K562 (cell line): ENCODE measurements around the gene PEX10. TPM values are rescaled to one million over a fixed set of nuclear protein-coding genes. Genes with fewer than 3 reads are reported as not detected.

Source experiments
- ATAC-seq: fragments of 200-7000 bp; cut with Tn5 transposase; 3 replicates; pipeline ENCODE4 v1.9.1; 2020; ENCODE audit warnings: moderate library complexity
- Bru-seq: library from RNA; stranded (reverse); fragments of 400-500 nt; gene quantifications from one replicate; lab custom pipeline; 2021; lab: Mats Ljungman, UMichigan
- BruChase-seq, 2 experiments: library from RNA; stranded (reverse); fragments of 400-500 nt; gene quantifications; one replicate each; lab custom pipeline; 2021; lab: Mats Ljungman, UMichigan
- BruUV-seq: library from RNA; stranded (reverse); fragments of 400-500 nt; replicated peaks from 2 replicates; lab custom pipeline; 2021; lab: Mats Ljungman, UMichigan
- CTCF ChIA-PET: fragments of 300-600 bp; formaldehyde crosslinking; extraction: SDS; loops from one replicate; lab custom pipeline; 2021; ENCODE audit warnings: low intra/inter-chr PET ratio; lab: Yijun Ruan, JAX
- POLR2A ChIA-PET: fragments of 300-600, 350-650 bp; sonication (Branson Sonifier 250); formaldehyde crosslinking; extraction: SDS; loops from one replicate; lab custom pipeline; 2021; ENCODE audit warnings: antibody characterized with exemption, inconsistent platforms; lab: Yijun Ruan, JAX
- DNase-seq, 4 experiments: peaks; one replicate each; pipeline versions ENCODE4 v3.0.0 to v3.0.0-alpha.2; 2011 to 2018; ENCODE audit warnings: low spot score in 3 of 4, mixed read lengths in 3 of 4; ENCODE audit errors: extremely low read depth in 1 of 4
- FAIRE-seq: peaks from 2 replicates; lab custom pipeline; 2011; peaks lifted over from hg19 to GRCh38; lab: Jason Lieb, UNC
- H2AFZ ChIP-seq: 2 replicates; pipeline ENCODE4 v1.6.0; 2011; ENCODE audit warnings: low read depth, low read length, control low read depth, inconsistent platforms
- H3K27ac ChIP-seq: fragments of 200-600 bp; 3 replicates; pipeline ENCODE4 v1.8.0; 2011; ENCODE audit warnings: low read depth, mild to moderate bottlenecking, control low read depth, inconsistent platforms, low read length, moderate library complexity, mixed read lengths; ENCODE audit errors: extremely low read depth
- H3K27me3 ChIP-seq, 2 experiments: fragments of 300-600 bp in 1 of 2; 2 replicates in 1 of 2; 3 replicates in 1 of 2; pipeline versions ENCODE4 v1.6.0 to v1.8.0; 2011; ENCODE audit warnings: inconsistent platforms in 2 of 2, low read length in 2 of 2, mild to moderate bottlenecking in 1 of 2, mixed read lengths in 1 of 2, moderate library complexity in 1 of 2; ENCODE audit not compliant: control insufficient read depth in 2 of 2, insufficient read depth in 2 of 2
- H3K36me3 ChIP-seq: fragments of 300-600 bp; 3 replicates; pipeline ENCODE4 v1.8.0; 2011; ENCODE audit warnings: mild to moderate bottlenecking, low read length, inconsistent platforms; ENCODE audit not compliant: control insufficient read depth, insufficient read depth
- H3K4me1 ChIP-seq, 2 experiments: fragments of 200-600 bp in 1 of 2; replicated peaks in 1 of 2; 2 replicates in 1 of 2; 3 replicates in 1 of 2; pipeline versions ENCODE4 v1.5.1 to v1.8.0; 2011; ENCODE audit warnings: inconsistent platforms in 2 of 2, low read length in 2 of 2, mild to moderate bottlenecking in 1 of 2, mixed read lengths in 1 of 2, moderate library complexity in 1 of 2; ENCODE audit not compliant: control insufficient read depth in 2 of 2, insufficient read depth in 2 of 2
- H3K4me2 ChIP-seq: 2 replicates; pipeline ENCODE4 v1.6.1; 2011; ENCODE audit warnings: low read length, control low read depth, inconsistent platforms, mixed read lengths; ENCODE audit not compliant: insufficient read depth
- H3K4me3 ChIP-seq: fragments of 200-600 bp; sonication (generic), shearing (Covaris generic); 2 replicates; pipeline ENCODE4 v1.5.1; 2016; ENCODE audit warnings: control low read depth, inconsistent platforms
- H3K79me2 ChIP-seq: fragments of 200-600 bp; 3 replicates; pipeline ENCODE4 v1.8.0; 2011; ENCODE audit warnings: low read length, inconsistent platforms; ENCODE audit not compliant: control insufficient read depth, insufficient read depth
- H3K9ac ChIP-seq, 2 experiments: 2 replicates each; pipeline versions ENCODE4 v1.6.0 to v1.6.1; 2011; ENCODE audit warnings: low read depth in 2 of 2, low read length in 2 of 2, control low read depth in 1 of 2, inconsistent platforms in 1 of 2, mild to moderate bottlenecking in 1 of 2, mixed read lengths in 1 of 2; ENCODE audit not compliant: insufficient read depth in 1 of 2
- H3K9me1 ChIP-seq: one replicate; pipeline ENCODE4 v1.6.0; 2011; ENCODE audit warnings: inconsistent platforms, mild to moderate bottlenecking, low read length, moderate library complexity; ENCODE audit not compliant: control insufficient read depth, insufficient read depth
- H3K9me3 ChIP-seq: replicated peaks from 2 replicates; pipeline ENCODE4 v1.5.1; 2011; ENCODE audit warnings: low read depth, low read length, inconsistent platforms; ENCODE audit not compliant: control insufficient read depth, insufficient read depth
- H4K20me1 ChIP-seq: replicated peaks from 2 replicates; pipeline ENCODE4 v1.6.1; 2011; ENCODE audit warnings: low read length, inconsistent platforms, mixed read lengths; ENCODE audit not compliant: control insufficient read depth, insufficient read depth
- CHCHD3 ChIP-seq: fragments of 250-450 bp; sonication (Bioruptor Pico); IDR thresholded peaks from 2 replicates; pipeline ENCODE4 v2.1.2; 2022; ENCODE audit warnings: mild to moderate bottlenecking
- CHD1 ChIP-seq: fragments of 200-600 bp; sonication (generic); IDR thresholded peaks from one replicate; pipeline ENCODE4 v1.6.1; 2012; ENCODE audit warnings: mild to moderate bottlenecking, moderate library complexity, low read length, inconsistent platforms
- CHD4 ChIP-seq: fragments of 200-600 bp; sonication (generic); IDR thresholded peaks from 3 replicates; pipeline ENCODE4 v1.6.1; 2012; ENCODE audit warnings: low read depth, mild to moderate bottlenecking, mixed read lengths, low read length, inconsistent platforms; ENCODE audit not compliant: insufficient read depth, insufficient replicate concordance, poor library complexity, severe bottlenecking
- E2F3 ChIP-seq: fragments of 250-450 bp; sonication (Bioruptor Pico); IDR thresholded peaks from 2 replicates; pipeline ENCODE4 v1.4.0; 2020; ENCODE audit warnings: mild to moderate bottlenecking
- E2F8 ChIP-seq: fragments of 450-650 bp; IDR thresholded peaks from 2 replicates; pipeline ENCODE4 v1.7.1; 2018; ENCODE audit warnings: mild to moderate bottlenecking, low read depth; ENCODE audit not compliant: partially characterized antibody
- NCOA1 ChIP-seq: fragments of 450-650 bp; IDR thresholded peaks from 2 replicates; pipeline ENCODE4 v1.6.1; 2016; ENCODE audit warnings: low read depth
- NONO ChIP-seq, 2 experiments: fragments of 200-400 bp in 1 of 2; fragments of 450-650 bp in 1 of 2; formaldehyde crosslinking in 1 of 2; IDR thresholded peaks; 2 replicates each; pipeline ENCODE4 v1.6.1; 2017; ENCODE audit warnings: low read depth in 2 of 2, mild to moderate bottlenecking in 2 of 2, moderate library complexity in 2 of 2, low read length in 1 of 2
- POLR2AphosphoS5 ChIP-seq: IDR thresholded peaks from 2 replicates; pipeline ENCODE4 v1.6.1; 2011; ENCODE audit warnings: mild to moderate bottlenecking, low read depth, low read length, moderate library complexity; ENCODE audit not compliant: control insufficient read depth, insufficient read depth
- SIN3A ChIP-seq, 2 experiments: fragments of 150-350 bp in 1 of 2; IDR thresholded peaks; 2 replicates each; pipeline ENCODE4 v1.6.1; 2011 to 2016; ENCODE audit warnings: borderline replicate concordance in 2 of 2, low read depth in 2 of 2, low read length in 2 of 2, mild to moderate bottlenecking in 2 of 2, moderate library complexity in 2 of 2; ENCODE audit not compliant: control insufficient read depth in 1 of 2
- TEAD2 ChIP-seq: fragments of 450-650 bp; IDR thresholded peaks from 2 replicates; pipeline ENCODE4 v1.6.1; 2016; ENCODE audit warnings: missing genetic modification characterization, control low read depth, missing compliant biosample characterization
- WGBS: fragments of 100-300 bp; shearing (Covaris generic); methylation state at CpG from one replicate; pipeline ENCODE4 v1.1.6; 2016; ENCODE audit warnings: low coverage, mixed read lengths; ENCODE audit not compliant: insufficient coverage; ENCODE audit errors: missing lambda C conversion rate; 5-methylcytosine and 5-hydroxymethylcytosine counted together
- in situ Hi-C: fragments of 300-500 bp; cut with MboI; formaldehyde crosslinking; loops from 4 replicates; pipeline ENCODE4 v1.15.0; 2018; ENCODE audit warnings: inconsistent platforms, mixed read lengths
- intact Hi-C: fragments of 100-400 bp; cut with micrococcal nuclease; formaldehyde crosslinking; loops from 2 replicates; pipeline ENCODE4 v1.14.2; 2022
- long read RNA-seq, 3 experiments: library from polyadenylated mRNA in 2 of 3; library from RNA in 1 of 3; unstranded in 2 of 3; stranded (forward) in 1 of 3; transcript quantifications; one replicate each; pipeline ENCODE4 v2.0.0, GENCODE V29; 2019 to 2022
- polyA minus RNA-seq, 3 experiments: library from RNA; depleted of rRNA, polyadenylated mRNA; stranded (reverse); fragments of >200 nt; gene quantifications; 2 replicates each; pipeline ENCODE4 v1.2.3, GENCODE V29; 2011
- polyA plus RNA-seq, 8 experiments: library from polyadenylated mRNA; depleted of rRNA in 4 of 8; stranded (reverse) in 5 of 8; unstranded in 3 of 8; fragments of >200 nt; fragmentation: Nextera tagmentation in 2 of 8; fragmentation: Illumina TruSeq in 1 of 8; extraction: Ambion mirVana in 2 of 8; extraction: Trizol in 1 of 8; gene quantifications; 2 replicates each; pipeline versions ENCODE4 v1.2.1 to v1.2.3, GENCODE V29; 2011 to 2014; ENCODE audit warnings: inconsistent platforms in 1 of 8, missing spikeins in 1 of 8
- total RNA-seq, 7 experiments: library from RNA; depleted of rRNA in 6 of 7; stranded (reverse); fragments of >200 nt in 6 of 7; fragmentation: Illumina TruSeq in 2 of 7; extraction: Trizol in 2 of 7; gene quantifications; 2 replicates each; pipeline versions ENCODE4 v1.2.1 to v1.2.3, GENCODE V29; 2011 to 2021; ENCODE audit warnings: low replicate concordance in 1 of 7

PEX10 gene
- 13.3 and 27.8 TPM in 2 replicates for total RNA-seq (2011; cell fraction: chromatin; rRNA removed; ENCODE audit: low replicate concordance)
- total RNA-seq (2011; cell fraction: nucleolus; rRNA removed), result 23.4 and 30.4 TPM in 2 replicates
- total RNA-seq (2011; cell fraction: nucleoplasm; rRNA removed), result 18.3 and 19.9 TPM in 2 replicates
- total RNA-seq (2014; rRNA removed), result 24.5 and 26.2 TPM in 2 replicates
- 5.6 and 5.7 TPM in 2 replicates for total RNA-seq (2014; rRNA removed; fragmentation: Illumina TruSeq; extraction: Trizol)
- total RNA-seq (2015; rRNA removed; fragmentation: Illumina TruSeq; extraction: Trizol), result 8.4 and 9.3 TPM in 2 replicates
- 18.2 and 18.7 TPM in 2 replicates for total RNA-seq (2021)
- 8.7 and 9.4 TPM in 2 replicates for polyA plus RNA-seq (2011; rRNA removed)
- polyA plus RNA-seq (2011; cell fraction: cytosol; rRNA removed), result 9.6 and 19.3 TPM in 2 replicates
- 18.8 and 28.5 TPM in 2 replicates for polyA plus RNA-seq (2011; cell fraction: nucleus; rRNA removed)
- 9.3 and 13.4 TPM in 2 replicates for polyA plus RNA-seq (2012)
- polyA plus RNA-seq (2014; fragmentation: Illumina TruSeq; extraction: Trizol), result 6.4 and 10.6 TPM in 2 replicates
- polyA plus RNA-seq (2014; fragmentation: Nextera tagmentation; extraction: Ambion mirVana), result under 1 TPM; 0.03 to 0.11 TPM
- 18.8 and 22.5 TPM in 2 replicates for polyA plus RNA-seq (2014; rRNA removed)
- 3.5 and 3.9 TPM in 2 replicates for polyA minus RNA-seq (2011; rRNA and poly(A)+ RNA removed)
- 5.4 and 14.7 TPM in 2 replicates for polyA minus RNA-seq (2011; cell fraction: cytosol; rRNA and poly(A)+ RNA removed)
- 11.1 and 14.0 TPM in 2 replicates for polyA minus RNA-seq (2011; cell fraction: nucleus; rRNA and poly(A)+ RNA removed)
- percentile 69 among the genes with signal in this experiment for Bru-seq, nascent RNA
- BruChase-seq, experiment 1, labeled RNA remaining after a 2-hour chase, result percentile 51 among the genes with signal in this experiment
- BruChase-seq, experiment 2, labeled RNA remaining after a 6-hour chase, result percentile 51 among the genes with signal in this experiment
- long read RNA-seq, experiment 1, transcript PEX10-202 (6 exons, 1,997 nt), result major isoform, 44 of 100 reads
- long read RNA-seq, experiment 1, partial matches to known transcripts, result 9 of 100 reads
- long read RNA-seq, experiment 1, other reads (novel, unspliced or antisense), result 44 of 100 reads
- long read RNA-seq, experiment 2, transcript PEX10-202 (6 exons, 1,997 nt), result major isoform, 24 of 39 reads
- long read RNA-seq, experiment 2, partial matches to known transcripts, result 0 of 39 reads
- long read RNA-seq, experiment 2, other reads (novel, unspliced or antisense), result 15 of 39 reads
- long read RNA-seq, experiment 3, transcript PEX10-202 (6 exons, 1,997 nt), result major isoform, 12 of 20 reads
- long read RNA-seq, experiment 3, partial matches to known transcripts, result 0 of 20 reads
- long read RNA-seq, experiment 3, other reads (novel, unspliced or antisense), result 8 of 20 reads

DNA sequence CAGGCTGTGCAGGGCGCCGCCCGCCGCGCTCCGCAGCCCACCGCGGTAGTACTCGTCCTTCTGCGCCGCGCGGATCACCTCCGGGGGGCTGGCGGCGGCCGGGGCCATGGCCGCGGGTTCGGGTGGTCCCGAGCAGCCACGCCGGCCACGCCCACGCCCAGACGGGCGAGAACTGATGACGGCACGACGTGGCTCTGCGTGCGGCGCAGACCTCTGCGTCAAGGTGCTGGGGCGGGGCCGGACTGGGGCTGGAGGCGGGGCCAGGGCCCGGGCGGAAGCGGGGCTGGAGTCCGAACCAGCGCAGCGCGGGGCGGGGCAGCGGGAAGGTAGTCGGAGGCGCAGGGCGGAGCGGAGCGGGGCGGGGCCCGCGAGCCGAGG is at the start of gene PEX10:
PEX10 (minus strand) TSS at position 170 of the 378 bp plus-strand sequence; CDS start at position 108, 62 bp downstream.
- H3K79me2 ChIP-seq, result peaks cover 21% of the 10 kb centered on the region; the same call in 2 of the 3 replicates
- no peaks in the 10 kb centered on the region; a peak in 1 of 5 replicates for H3K27me3 ChIP-seq
- peak; percentile 96 to 99 (median 98) for DNase-seq
- peaks cover 15 to 79% of the 10 kb centered on the region in 2 experiments for H3K4me1 ChIP-seq
- no peaks in the 10 kb centered on the region for H3K9me1 ChIP-seq
- H3K4me3 ChIP-seq, result peak within 1 kb of the TSS; percentile 100
- FAIRE-seq, result peak; percentile 96
- in situ Hi-C loops (loop anchor here (5.0 to 10.0 kb wide), 2 partner anchors 125 to 222 kb away; partner anchors contain the start of gene MMEL1), intact Hi-C loops (loop anchor here (2.0 to 10.0 kb wide), 3 partner anchors 22 to 1012 kb away; partner anchors contain the start of genes MORN1 and RER1)
- CTCF ChIA-PET, result interaction anchor here (0.8 to 4.1 kb wide), 2 partner anchors 135 to 236 kb away, joined by 3 to 36 read pairs; no protein-coding TSS in a partner anchor
- no peaks in the 10 kb centered on the region for H3K9me3 ChIP-seq
- H2AFZ ChIP-seq, result peak within 1 kb of the TSS; percentile 97
- peak within 1 kb of the TSS; percentile 97 for H3K4me2 ChIP-seq
- peaks cover 18% of the 10 kb centered on the region; the same call in 2 of the 3 replicates for H3K36me3 ChIP-seq
- no TSS peak for BruUV-seq
- H4K20me1 ChIP-seq, result peaks cover 7% of the 10 kb centered on the region; the same call in 1 of the 2 replicates
- POLR2A ChIA-PET, result interaction anchor here (1.0 to 1.9 kb wide), 5 partner anchors 8 to 135 kb away, joined by 3 to 7 read pairs (median 3); no protein-coding TSS in a partner anchor
- peak within 1 kb of the TSS; percentile 98 to 99 for H3K9ac ChIP-seq
- 2% methylated on average over 17 of the region's 55 CpGs for WGBS
- H3K27ac ChIP-seq, result peak within 1 kb of the TSS; percentile 90
- ATAC-seq, result peak; percentile 93
- no peak for TF ChIP-seq CHD1
- TF ChIP-seq TEAD2 (tag), result no peak
- no peak for TF ChIP-seq NCOA1
- peak in 1 of 2 experiments; percentile 34; a peak in 1 of 4 replicates for TF ChIP-seq NONO (IDR thresholded peaks at IDR 0.05; ENCODE audit: low read depth in 2 of 2, low read length in 1 of 2)
- TF ChIP-seq CHD4, result no peak
- TF ChIP-seq E2F3 (CRISPR knock-in tag), result no peak
- peak; percentile 52; the same call in 1 of the 2 replicates for TF ChIP-seq POLR2AphosphoS5
- TF ChIP-seq CHCHD3 (CRISPR knock-in tag), result no peak
- TF ChIP-seq E2F8, result peak; percentile 62
- TF ChIP-seq SIN3A (IDR thresholded peaks at IDR 0.05; ENCODE audit: borderline replicate concordance in 2 of 2, control insufficient read depth in 1 of 2, low read depth in 2 of 2, low read length in 2 of 2), result peak; percentile 99
